Activated CD4-positive, alpha-beta T cell treated with anti-CD3 and anti-CD28 coated beads, Interleukin-2, amount 50 U/mL, for 24 hours (primary cell): ENCODE data around the gene PNPLA7.

Experiments
- DNase-seq, 2 donors: peaks; one replicate each; pipeline ENCODE4 v3.0.0-alpha.2; 2020; ENCODE audit warnings: low read depth in 1 of 2, low spot score in 1 of 2

PNPLA7 gene

DNA sequence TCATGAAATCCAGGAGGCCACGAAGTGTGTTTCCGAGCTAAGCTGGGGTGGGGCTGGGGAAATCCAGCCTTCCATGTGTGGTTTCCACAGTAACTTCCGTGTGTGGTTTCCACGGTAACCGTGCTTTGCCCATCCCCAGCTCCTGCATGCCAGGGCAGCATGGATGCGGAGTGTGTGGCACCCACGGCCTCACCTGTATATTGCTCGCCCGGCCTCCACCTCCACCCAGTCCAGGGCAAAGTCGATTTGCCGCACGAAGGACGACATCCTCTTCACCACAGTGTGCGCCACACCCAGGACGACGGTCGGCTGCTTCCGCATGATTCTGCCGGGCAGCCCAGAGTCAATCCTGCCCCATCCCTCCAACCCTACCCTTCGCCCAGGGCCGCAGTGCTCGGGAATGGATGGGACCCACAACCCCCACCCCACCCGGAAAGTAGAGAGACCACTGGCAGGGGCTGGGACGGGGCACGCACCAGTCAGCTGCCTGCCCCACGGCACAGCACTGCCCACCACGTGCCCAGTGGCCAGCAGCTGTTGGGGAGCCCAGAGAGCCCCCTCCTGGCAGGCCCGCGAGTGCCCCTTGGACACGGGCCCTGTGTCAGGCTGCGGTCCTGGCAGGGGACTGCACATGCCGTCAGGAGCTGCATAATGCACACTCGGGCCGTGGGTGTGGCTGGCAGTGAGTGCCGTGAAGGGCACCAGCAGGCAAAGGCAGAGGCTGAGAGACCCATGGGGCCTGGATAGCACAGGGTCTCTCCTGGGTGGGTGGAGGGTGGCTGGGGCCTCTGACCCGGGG is 52.1 kb downstream of the PNPLA7 start:
- DNase-seq = no peak

DNA sequence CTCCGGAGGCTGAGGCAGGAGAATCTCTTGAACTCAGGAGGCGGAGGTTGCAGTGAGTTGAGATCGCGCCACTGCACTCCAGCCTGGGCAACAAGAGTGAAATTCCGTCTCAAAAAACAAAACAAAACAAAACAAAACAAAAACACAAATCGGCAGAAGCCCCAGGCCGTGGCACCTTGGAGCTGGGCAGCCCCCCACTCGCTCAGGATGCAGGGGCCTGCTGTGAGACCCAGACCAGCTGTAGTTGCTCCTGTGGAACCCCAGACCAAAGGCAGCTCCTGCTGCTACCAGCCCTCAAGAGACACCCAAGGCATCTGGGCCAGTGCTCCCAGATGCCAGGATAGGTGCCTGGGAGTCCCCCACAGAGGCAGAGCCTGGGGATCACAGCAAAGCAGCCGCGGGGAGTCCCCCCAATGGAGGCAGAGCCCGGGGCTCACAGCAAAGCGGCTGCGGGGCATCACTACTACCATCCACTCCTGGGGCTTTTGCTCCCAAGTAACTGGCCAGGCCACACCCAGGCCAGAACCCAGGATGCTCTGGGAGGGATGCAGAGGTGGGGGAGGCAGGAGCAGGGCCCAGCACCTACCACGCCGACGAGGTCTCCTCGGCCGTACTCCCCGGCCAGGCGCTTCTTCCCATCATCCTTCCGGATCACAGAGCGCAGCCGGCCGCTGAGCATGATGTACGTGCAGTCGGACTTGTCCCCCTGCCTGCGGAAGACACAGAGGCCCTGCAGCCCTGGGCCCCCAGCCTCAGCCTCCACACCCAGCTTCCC is 53.4 kb downstream of the PNPLA7 start:
- no peak for DNase-seq

DNA sequence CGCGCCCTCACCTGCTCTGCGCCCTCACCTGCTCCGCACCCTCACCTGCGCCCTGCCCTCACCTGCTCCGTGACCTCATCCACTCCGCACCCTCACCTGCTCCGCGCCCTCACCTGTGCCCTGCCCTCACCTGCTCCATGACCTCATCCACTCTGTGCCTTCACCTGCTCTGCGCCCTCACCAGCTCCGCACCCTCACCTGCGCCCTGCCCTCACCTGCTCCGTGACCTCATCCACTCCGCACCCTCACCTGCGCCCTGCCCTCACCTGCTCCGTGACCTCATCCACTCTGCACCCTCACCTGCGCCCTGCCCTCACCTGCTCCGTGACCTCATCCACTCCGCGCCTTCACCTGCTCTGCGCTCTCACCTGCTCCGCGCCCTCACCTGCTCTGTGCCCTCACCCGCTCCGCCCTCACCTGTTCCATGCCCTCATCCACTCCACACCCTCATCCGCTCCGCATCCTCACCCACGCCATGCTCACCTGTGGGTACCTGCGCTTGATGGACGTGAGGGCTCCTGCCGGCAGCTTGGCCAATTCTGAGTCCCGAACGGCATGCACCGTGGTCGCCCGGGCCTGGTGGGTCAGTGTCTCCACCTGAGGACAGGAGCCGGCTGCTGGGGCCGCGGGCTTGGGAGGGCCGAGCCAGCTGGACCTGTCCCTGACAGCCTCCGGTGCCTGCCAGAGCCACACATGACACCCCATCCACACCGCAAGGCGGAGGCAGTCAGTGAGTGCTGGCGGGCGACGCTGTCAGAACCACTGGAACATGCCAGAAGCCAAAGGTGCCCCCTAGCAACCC is 55.5 kb downstream of the PNPLA7 start:
- DNase-seq = no peak

DNA sequence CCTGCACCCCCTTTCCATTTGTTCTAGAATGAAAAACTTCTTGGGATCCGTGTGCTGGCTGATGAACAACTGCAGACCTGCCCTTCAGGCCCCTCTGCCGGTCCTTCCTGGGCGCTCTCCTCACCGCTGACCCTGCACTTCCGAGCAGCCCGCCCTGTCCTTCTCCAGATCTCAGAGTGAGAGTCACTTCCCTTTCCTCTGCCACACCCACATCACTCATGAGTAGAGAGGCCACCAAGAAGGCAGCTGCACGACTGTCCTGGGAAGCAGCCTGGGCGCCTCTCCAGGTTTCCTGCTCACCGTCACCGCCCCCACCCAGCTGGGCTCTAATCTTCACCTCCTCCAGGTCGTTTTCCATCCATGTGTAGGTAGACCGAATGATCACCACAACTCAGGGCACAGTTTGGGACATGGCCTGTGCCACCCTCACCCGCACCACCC is 56.1 kb downstream of the PNPLA7 start:
- no peak for DNase-seq

DNA sequence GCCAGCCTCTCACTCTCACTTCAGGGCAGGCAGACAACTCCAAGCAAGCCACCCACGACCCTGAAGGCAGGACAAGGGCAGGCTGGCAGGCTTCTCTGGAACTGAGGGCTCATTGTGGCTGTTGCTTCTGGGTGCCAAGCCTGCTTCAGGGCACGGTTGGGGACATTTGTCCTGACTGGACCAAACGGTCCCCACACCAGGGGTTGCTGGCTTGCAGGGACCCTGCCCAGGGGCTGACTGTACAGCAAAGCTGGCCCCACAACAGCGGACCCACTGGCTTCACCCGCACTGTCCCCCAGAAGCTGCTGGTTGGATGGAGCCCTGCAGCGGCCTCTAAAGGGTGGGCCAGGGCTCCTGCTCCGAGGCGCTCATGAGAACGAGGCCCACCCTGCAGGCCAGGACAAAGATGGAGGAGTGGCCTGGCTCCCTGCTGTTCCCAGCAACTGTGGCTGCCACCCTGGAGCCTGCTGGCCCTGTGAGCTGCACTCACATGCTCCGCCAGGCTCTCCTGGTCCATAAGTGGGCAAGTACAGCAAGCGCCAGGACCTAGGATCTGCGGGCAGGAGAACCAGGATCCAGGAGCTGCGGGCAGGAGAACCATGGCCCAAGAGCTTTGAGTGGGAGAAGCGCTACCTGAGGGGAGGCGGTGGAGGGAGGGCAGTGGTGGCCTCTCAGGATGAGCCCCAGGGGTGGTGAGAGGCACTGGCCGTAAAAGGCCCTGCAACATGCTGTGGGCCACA is 56.7 kb downstream of the PNPLA7 start:
- no peak for DNase-seq

DNA sequence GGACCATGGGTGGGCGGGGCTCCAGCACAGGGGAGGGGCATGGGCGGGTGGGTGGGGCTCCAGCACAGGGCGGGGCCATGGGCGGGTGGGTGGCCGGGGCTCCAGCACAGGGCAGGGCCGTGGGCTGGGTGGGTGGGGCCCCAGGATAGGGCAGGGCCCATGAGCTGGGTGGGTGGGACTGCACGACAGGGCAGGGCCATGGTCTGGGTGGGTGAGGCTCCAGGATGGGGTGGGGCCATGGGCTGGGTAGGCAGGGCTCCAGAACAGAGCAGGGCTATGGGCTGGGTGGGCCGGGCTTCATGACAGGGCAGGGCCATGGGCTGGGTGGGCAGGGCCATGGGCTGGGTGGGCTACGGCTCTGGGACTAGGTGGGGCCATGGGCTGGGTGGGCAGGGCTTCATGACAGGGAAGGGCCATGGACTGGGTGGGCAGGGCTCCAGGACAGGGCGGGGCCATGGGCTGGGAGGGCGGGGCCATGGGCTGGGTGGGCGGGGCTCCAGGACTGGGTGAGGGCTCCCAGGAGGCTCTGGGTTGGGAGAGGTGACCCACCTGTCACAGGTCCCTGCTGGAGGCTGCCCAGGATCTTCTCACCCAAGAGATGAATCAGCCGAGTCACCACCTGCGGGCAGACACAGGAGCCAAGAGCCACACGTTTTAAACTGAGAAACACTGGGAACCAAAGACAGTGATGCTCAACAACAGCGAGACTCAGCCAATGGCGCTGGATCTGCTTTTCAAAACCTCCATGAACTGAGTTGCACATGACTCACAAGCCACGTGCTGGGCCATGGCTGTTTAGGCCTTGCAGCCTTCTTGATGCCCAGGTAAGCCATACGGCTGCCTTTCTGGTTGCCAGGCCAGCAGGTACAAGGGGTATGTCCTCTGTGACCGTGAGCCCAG is 57.5 kb downstream of the PNPLA7 start:
- DNase-seq = no peak

DNA sequence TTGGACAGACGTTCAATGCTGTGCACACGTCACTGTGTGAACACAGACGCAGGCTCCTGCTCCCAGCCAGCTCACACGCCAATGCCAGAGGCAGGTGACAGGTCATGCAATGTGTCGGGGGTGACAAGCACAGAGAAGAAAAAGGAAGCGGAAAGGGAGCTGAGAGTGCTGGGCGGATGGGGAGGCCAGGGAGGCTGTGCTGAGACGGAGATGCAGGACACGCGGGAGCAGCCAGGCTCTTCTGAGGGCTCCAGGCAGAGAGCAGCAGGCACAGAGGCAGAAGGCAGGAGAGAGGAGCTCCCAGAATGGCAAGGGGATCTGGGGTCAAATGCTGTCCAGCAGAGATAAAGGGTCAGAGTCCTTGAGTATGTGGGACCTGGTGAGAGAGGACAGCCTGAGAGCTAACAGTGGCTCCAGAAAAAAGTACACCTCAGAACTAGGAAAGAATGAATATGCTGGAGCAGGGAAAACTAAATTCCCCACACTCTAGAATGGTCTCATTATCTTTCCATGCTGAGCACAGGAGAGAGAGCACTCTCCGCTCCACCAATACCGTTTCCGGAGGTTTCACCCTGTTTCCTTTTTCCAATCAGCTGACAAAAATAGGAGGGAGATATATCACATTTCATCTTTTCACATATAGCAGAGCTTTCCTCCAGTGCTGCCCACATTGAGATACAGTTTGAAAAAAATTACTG is 58.3 kb downstream of the PNPLA7 start:
- no peak for DNase-seq

DNA sequence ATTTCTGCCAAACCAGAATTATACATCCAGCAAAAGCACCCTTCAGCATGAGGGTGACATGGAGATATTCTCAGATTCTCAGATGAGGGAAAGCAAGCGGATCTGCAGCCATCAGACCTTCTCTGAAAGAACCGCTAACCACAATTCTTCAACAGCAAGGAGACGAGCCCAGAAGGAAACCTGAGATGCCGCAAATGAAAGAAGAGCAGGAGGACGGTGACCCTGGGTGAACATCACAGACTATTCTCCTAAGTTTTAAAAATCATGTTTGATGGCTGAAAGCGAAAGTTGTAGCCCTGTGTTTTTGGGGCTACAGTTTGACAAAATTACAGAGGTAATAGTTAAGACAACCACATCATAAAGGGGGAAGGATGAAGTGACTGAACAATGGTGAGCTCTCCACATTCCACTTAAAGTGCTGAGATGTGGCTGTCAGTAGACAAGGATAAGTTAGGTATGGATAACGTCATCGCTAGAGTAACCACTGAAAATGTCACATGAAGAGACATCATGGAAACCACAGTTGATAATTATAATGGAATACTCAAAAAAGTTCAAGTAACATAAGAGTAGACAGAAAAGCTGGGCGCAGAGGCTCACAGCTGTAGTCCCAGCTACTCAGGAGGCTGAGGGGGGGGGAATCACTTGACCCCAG is 59.5 kb downstream of the PNPLA7 start:
- DNase-seq = no peak

DNA sequence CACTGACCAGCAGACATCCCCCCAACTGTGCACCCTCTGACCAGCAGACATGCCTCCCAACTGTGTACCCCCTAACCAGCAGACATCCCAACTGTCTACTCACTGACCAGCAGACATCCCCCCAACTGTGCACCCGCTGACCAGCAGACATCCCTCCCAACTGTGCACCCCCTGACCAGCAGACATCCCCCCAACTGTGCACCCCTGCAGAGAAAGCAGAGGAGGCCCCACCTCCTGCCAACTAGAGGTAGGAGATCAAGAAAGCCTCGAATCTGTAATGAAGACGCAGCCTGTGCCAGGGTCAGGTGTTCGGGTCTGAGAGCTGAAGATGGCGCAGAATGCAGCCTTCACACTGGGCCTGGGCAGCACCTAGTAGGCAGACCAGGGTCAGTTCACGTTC is 61.3 kb downstream of the PNPLA7 start:
- no peak for DNase-seq

DNA sequence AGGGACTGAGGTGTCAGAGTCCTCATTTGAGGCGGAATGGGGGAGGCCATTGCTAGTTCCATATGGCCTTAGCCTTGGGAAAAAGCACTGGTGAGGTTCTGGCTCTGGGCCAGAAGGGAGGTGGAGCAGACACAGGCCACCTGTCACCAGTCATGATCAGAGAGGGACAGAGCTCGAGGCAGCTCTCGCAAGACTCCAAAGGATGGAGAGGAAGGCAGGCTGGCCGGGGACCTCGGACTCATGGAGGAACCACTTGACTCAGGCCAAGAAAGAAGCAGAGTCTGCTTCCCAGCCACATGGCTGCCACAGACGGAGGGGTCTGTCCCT is 61.9 kb downstream of the PNPLA7 start:
- DNase-seq = no peak

DNA sequence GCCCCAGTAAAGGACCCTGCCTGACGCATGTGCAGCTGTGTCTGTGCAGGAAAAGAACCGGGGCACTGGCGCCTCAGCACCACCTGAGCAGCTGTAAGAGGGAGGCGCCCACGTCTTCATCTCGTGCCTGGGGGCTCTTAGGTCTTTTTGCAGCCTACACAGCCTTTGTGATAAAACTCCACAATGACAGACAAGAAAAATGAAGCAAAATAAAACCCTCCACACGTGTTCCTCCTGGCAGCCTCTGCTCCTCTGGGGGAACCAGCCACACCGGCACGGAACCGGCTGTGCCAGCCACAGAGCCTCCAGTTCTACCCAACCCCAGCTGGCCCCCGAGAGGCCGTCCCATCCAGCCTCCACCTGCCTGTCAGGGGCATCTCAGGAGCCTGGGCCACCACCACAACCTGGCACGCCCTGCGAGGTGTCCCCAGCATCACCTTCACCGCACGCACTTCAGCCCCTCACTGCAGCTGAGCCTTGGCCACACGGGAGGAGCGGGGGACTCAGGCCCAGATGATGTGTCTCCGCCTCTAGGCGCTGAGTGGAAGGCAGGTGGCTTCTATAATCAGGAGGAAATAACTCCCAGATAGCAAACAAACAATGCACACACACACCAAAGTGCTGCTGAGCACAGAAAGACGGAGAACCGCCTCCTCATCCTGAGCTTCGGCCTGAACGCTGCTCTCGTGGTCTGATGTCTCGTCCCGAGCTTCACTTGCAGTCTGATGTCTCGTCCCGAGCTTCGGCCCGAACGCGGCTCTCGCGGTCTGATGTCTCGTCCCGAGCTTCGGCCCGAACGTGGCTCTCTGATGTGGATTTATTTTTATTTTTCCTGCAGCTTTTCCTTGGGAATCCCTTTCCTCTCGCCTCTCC is 62.5 kb downstream of the PNPLA7 start:
- no peak for DNase-seq

DNA sequence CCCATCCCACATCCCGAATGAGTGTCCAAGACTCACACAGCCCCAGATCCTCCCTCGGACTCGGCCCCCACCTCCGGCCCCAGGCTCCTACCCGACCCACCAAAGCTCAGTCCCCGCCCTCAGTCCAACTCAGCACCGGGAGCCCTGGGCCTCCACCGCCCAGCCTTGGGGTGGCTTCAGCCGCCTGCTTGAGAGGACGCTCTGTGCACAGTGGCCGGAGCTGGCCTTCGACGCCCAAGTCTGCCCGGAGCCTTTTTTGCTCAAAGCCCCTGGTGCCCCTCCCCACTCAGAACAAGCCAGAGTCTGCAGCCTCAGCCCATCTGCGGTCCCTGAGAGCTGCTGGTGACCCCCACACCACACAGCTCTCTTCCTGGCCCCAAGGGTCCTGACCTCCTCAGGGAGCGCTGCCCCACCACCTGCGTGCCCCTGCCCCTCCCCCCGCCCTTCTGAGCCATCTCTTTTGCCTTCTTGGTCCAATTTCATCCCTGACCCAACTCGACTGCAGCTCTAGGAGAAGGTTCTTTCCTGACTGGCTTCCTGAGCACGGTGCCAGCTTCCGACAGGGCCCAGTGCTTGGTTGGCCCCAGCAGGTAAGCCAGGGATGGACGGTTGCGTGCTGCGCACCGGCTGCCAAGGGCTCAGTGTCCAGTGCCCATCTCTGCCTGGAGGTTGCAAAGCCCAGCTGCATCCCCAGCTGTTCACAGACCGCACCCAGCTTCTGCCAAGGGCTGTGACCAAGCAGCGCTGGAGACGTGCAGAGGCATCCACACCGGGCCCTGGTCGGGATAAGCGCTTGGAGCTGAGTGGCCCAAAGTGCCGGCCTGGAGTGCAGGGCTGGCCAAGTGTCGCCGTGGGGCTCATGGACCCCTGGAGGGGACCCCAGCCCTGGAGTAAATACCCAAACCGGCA is 63.4 kb downstream of the PNPLA7 start:
- no peak for DNase-seq

DNA sequence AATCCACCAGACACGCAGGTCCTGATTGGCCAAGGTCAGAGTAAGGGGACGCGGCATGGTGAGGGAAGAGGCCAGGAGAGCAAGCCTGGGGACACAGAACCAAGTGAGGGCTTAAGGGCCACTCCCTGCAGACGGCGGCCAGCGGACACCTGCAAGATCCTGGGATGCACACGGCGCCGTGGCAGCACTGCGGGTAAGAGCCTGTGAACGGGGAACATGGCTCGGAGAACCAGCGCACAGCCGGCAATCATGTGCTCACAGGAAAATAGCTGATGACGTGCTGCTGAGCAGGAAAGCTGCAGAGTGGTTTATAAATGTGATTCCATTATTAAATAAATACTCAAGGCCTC is 64.1 kb downstream of the PNPLA7 start:
- no peak for DNase-seq

DNA sequence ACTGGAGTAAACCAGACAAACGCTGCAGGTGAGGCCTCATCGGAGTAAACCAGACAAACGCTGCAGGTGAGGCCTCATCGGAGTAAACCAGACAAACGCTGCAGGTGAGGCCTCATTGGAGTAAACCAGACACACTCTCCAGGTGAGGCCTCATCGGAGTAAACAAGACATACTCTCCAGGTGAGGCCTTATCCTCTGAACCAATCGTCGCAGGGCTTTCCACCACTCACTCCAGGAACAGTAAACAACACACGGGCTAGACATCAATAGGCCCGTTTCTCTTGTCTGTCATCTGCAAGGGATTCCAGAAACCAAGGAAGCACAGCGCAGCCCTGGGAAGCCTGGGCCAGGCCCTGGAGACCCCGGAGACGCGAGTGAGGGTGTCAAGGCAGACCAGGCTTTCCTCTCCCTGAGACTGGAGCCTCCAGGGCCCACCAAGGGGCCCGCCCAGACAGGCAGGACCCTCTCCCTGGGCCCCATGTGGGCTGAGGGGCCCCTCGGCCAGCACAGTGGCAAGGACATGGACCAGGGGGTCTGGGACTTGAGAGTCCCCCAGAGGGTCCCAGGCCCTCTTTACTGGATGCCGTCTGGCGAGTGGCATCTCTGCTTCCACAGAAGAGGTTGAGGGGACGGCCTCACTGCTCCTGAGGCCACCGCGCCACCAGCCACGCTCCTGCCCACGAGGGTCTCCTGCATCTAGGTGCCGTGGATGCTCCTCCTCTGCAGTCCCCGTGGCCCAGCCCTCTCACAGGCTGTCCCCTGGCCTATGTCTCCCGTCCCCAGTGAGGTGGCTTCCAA is 64.7 kb downstream of the PNPLA7 start:
- DNase-seq = no peak

DNA sequence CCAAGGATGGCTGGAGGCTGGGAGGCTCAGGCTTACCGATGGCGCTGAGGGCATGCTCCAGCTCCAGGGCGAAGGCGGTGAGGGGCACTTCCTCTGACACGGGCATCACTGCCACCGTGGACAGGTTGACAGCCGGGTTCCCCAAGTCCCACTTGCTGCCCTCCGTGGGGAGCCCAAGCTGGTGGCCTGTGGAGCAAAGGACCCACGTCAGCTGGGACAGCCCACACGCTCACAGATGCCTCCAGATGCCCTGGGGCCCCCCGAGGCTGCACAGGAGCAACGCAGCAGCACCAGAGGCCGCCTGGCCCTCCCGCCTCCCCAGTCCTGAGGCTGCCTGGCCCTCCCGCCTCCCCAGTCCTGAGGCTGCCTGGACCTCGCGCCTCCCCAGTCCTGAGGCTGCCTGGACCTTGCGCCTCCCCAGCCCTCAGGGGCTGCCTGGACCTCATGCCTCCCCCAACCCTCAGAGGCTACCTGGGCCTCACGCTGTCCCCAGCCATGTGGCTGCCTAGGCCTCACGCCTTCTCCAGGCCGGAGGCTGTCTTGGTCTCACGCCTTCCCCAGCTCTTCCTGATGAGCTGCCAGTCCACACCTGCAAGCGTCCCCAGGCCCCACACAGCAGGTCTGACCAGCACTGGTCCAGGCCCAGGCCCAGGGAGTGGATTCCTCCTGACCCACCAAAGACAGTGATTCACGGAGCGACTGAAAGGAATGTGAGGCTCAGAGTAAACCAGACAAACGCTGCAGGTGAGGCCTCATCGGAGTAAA is 65.5 kb downstream of the PNPLA7 start:
- no peak for DNase-seq
